Fibroblast of lung (primary cell): ENCODE results near the gene SF3B4. TPM values are rescaled to one million over a fixed set of nuclear protein-coding genes. Genes with fewer than 3 reads are reported as not detected.

Experiments used
- DNase-seq, 2 donors: peaks; one replicate each; pipeline versions ENCODE4 v3.0.0 to v3.0.0-alpha.2; 2010; ENCODE audit warnings: low read depth in 2 of 2
- H2AFZ ChIP-seq: 2 replicates; pipeline ENCODE4 v1.5.1; 2012; ENCODE audit warnings: low read length, control low read depth, inconsistent platforms
- H3K27ac ChIP-seq: 2 replicates; pipeline ENCODE4 v1.5.1; 2011; ENCODE audit warnings: low read length, control low read depth; ENCODE audit not compliant: insufficient read depth
- H3K27me3 ChIP-seq: 2 replicates; pipeline ENCODE4 v1.5.1; 2011; ENCODE audit warnings: mild to moderate bottlenecking, low read length; ENCODE audit not compliant: control insufficient read depth, insufficient read depth
- H3K36me3 ChIP-seq: 2 replicates; pipeline ENCODE4 v1.5.1; 2011; ENCODE audit warnings: low read length; ENCODE audit not compliant: control insufficient read depth, insufficient read depth
- H3K4me1 ChIP-seq: 2 replicates; pipeline ENCODE4 v1.5.1; 2011; ENCODE audit warnings: low read length; ENCODE audit not compliant: control insufficient read depth, insufficient read depth; ENCODE audit errors: extremely low read depth
- H3K4me2 ChIP-seq: 2 replicates; pipeline ENCODE4 v1.5.1; 2011; ENCODE audit warnings: low read length, control low read depth; ENCODE audit not compliant: insufficient read depth; ENCODE audit errors: extremely low read depth
- H3K4me3 ChIP-seq, 4 experiments: fragments of 200-600 bp in 1 of 4; sonication (generic) in 1 of 4; replicated peaks in 1 of 4; 2 replicates each; pipeline ENCODE4 v1.5.1; 2011 to 2016; ENCODE audit warnings: low read length in 4 of 4, low read depth in 3 of 4, mild to moderate bottlenecking in 3 of 4, control low read depth in 2 of 4, inconsistent platforms in 1 of 4, mixed read lengths in 1 of 4; ENCODE audit not compliant: insufficient read depth in 1 of 4; ENCODE audit errors: control extremely low read depth in 1 of 4
- H3K79me2 ChIP-seq: 2 replicates; pipeline ENCODE4 v1.5.1; 2012; ENCODE audit warnings: mild to moderate bottlenecking, low read length, inconsistent platforms; ENCODE audit not compliant: control insufficient read depth, insufficient read depth
- H3K9ac ChIP-seq: 2 replicates; pipeline ENCODE4 v1.5.1; 2011; ENCODE audit warnings: mild to moderate bottlenecking, low read length, control low read depth; ENCODE audit not compliant: insufficient read depth
- H3K9me3 ChIP-seq: 2 replicates; pipeline ENCODE4 v1.5.1; 2012; ENCODE audit warnings: low read depth, low read length; ENCODE audit not compliant: control insufficient read depth, insufficient read depth
- H4K20me1 ChIP-seq: 2 replicates; pipeline ENCODE4 v1.5.1; 2011; ENCODE audit warnings: low read length; ENCODE audit not compliant: control insufficient read depth, insufficient read depth; ENCODE audit errors: extremely low read depth
- EZH2 ChIP-seq: IDR thresholded peaks from 2 replicates; pipeline ENCODE4 v1.5.1; 2012; ENCODE audit warnings: low read length, control low read depth, mild to moderate bottlenecking; ENCODE audit errors: missing control alignments
- polyA plus RNA-seq, 2 donors: library from polyadenylated mRNA; depleted of rRNA in 1 of 2; stranded (reverse) in 1 of 2; unstranded in 1 of 2; fragments of >200 nt; gene quantifications; 2 replicates each; pipeline ENCODE4 v1.2.1, GENCODE V29; 2011 to 2012; ENCODE audit warnings: missing spikeins in 1 of 2
- total RNA-seq: library from RNA; depleted of rRNA; stranded (reverse); fragments of >200 nt; gene quantifications from 2 replicates; pipeline ENCODE4 v1.2.1, GENCODE V29; 2014
- TF ChIP-seq, protein P1 (sequence below), 2 donors: IDR thresholded peaks in 1 of 2; conservative IDR thresholded peaks in 1 of 2; 1 replicate in 1 of 2; 2 replicates in 1 of 2; pipeline ENCODE4 v1.5.1; 2011 to 2012; ENCODE audit warnings: low read length in 2 of 2, control low read depth in 1 of 2, inconsistent platforms in 1 of 2, low read depth in 1 of 2, mild to moderate bottlenecking in 1 of 2

Gene SF3B4
- total and polyA plus RNA-seq, 2 donors (not counting 1 experiment from before 2014, with no cell fraction given), result 9.9 to 29.9 TPM

DNA sequence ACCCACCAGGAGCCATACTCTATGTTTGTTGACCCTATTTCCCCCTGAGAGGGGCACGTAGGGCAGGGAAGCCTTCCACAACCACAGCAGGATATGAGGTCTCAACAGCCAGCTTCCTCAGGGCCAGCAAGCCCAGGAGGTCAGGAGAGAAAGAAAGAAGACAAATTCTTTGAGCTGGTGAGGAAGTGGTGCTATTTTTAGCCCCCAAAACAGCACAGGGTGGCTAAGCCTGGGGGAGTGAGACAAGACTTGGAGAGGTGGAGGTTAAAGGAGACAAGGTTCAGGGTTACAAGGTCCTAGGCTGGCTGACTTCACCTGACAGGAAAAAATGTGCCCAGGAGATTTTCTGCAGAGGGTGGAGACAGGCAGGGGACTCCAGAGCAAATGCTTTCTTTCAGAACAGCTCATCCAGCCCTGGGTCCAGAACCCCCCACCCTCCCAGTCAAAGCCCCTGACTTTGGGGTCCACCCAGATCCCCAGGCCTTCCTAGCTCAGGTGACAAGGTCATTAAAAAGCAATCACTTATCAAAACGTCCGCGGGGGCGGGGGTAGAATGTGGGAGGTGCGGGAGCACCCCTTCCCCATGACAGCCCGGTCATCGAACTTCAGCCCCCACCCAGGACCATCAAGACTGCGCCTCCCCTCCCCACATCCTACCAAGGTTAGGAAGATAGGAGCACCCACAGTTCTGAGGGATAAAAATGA, 11.3 kb downstream of the SF3B4 start:
- H3K36me3 ChIP-seq, result peaks cover 4% of the 10 kb centered on the region
- H3K27ac ChIP-seq, result no peak overlapping the region
- H4K20me1 ChIP-seq, result no peaks in the 10 kb centered on the region
- no peak for DNase-seq
- H3K27me3 ChIP-seq, result no peaks in the 10 kb centered on the region
- H3K4me1 ChIP-seq, result peaks cover 4% of the 10 kb centered on the region
- peak overlapping the region; percentile 81 for H3K4me2 ChIP-seq
- H2AFZ ChIP-seq, result no peak overlapping the region
- no peaks in the 10 kb centered on the region for H3K79me2 ChIP-seq
- TF ChIP-seq, protein P1, sequence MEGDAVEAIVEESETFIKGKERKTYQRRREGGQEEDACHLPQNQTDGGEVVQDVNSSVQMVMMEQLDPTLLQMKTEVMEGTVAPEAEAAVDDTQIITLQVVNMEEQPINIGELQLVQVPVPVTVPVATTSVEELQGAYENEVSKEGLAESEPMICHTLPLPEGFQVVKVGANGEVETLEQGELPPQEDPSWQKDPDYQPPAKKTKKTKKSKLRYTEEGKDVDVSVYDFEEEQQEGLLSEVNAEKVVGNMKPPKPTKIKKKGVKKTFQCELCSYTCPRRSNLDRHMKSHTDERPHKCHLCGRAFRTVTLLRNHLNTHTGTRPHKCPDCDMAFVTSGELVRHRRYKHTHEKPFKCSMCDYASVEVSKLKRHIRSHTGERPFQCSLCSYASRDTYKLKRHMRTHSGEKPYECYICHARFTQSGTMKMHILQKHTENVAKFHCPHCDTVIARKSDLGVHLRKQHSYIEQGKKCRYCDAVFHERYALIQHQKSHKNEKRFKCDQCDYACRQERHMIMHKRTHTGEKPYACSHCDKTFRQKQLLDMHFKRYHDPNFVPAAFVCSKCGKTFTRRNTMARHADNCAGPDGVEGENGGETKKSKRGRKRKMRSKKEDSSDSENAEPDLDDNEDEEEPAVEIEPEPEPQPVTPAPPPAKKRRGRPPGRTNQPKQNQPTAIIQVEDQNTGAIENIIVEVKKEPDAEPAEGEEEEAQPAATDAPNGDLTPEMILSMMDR (conservative IDR thresholded peaks at IDR 0.05 in 1 of 2, IDR thresholded peaks at IDR 0.05 in 1 of 2; ENCODE audit: low read depth in 1 of 2, low read length in 2 of 2), result no peak
- TF ChIP-seq EZH2, result no peak
- H3K9ac ChIP-seq, result peak overlapping the region; percentile 13
- H3K4me3 ChIP-seq, result peak overlapping the region; percentile 73 to 87 (median 82)
- H3K9me3 ChIP-seq, result no peaks in the 10 kb centered on the region

DNA sequence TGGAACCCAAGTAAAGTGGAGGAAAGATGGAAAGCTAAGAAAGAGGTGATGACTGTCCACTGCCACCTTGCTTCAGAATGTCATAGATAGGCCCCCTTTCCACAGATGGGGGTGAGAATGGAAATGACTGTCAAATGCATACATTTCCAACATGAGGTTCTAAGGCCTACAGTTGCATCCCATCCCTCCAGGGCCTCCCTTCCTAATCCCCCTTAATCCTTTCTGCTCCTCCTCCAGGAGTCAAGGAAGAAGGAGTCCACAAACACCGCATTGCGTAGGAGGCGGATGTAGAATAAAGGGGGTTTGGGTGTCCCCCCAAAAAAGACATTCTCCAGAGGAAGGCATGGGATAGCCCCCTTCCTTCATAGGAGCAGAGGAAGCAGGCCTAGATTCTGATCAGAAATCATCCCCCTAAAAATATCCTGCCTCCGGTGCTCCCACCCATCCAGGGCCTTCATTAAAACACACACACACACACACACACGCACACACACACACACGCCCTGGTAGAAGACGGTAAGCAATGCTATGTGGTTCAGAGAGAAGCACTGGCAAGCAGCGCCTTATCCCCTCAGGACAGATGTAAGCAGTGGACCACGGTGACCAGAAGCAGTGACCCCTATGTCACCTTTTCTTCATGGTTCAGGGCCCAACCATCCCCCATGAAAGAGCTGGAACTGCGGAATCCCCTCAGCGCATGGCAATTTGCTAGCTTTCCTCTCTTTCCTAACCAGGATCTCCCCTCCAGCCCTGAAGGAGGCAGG, 12.0 kb downstream of the SF3B4 start:
- Histone ChIP-seq H3K9me3 (no peaks in the 10 kb centered on the region), H3K4me1 (peaks cover 4% of the 10 kb centered on the region), H3K27ac (no peak overlapping the region), H3K9ac (no peak overlapping the region), H3K79me2 (no peaks in the 10 kb centered on the region), H3K4me3 (peak overlapping the region in 1 of 4 experiments; percentile 85), H4K20me1 (no peaks in the 10 kb centered on the region), H3K4me2 (peak overlapping the region; percentile 2), H3K27me3 (no peaks in the 10 kb centered on the region), H3K36me3 (peaks cover 4% of the 10 kb centered on the region), H2AFZ (no peak overlapping the region)
- TF ChIP-seq, protein P1 (conservative IDR thresholded peaks at IDR 0.05 in 1 of 2, IDR thresholded peaks at IDR 0.05 in 1 of 2; ENCODE audit: low read depth in 1 of 2, low read length in 2 of 2), result no peak
- no peak for TF ChIP-seq EZH2
- no peak for DNase-seq

DNA sequence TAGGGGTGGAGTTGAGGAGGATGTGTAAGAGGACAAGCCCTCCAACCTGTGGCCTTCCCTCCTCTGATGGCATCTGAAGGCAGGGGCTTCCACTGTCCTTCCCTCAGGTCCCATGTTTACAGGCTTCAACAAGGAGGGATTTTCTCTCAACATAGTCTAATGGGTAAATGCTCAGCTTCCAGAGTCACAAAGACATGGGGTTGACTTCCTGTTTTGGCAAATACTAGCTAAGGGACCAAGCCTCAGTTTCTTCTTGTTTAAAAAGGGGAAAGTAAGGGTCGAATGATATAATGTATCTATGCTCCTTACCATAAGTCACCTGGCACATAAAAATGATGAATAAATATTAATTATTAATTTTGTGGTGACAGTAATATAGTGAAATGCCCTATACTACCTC, 13.1 kb downstream of the SF3B4 start:
- no peak overlapping the region for H3K4me3 ChIP-seq
- no peak overlapping the region for H2AFZ ChIP-seq
- H3K4me2 ChIP-seq, result no peak overlapping the region
- H3K79me2 ChIP-seq, result no peaks in the 10 kb centered on the region
- H3K9ac ChIP-seq, result no peak overlapping the region
- H3K36me3 ChIP-seq, result peaks cover 5% of the 10 kb centered on the region
- no peaks in the 10 kb centered on the region for H3K9me3 ChIP-seq
- TF ChIP-seq, protein P1 (conservative IDR thresholded peaks at IDR 0.05 in 1 of 2, IDR thresholded peaks at IDR 0.05 in 1 of 2; ENCODE audit: low read depth in 1 of 2, low read length in 2 of 2), result no peak
- TF ChIP-seq EZH2, result no peak
- H4K20me1 ChIP-seq, result no peaks in the 10 kb centered on the region
- H3K4me1 ChIP-seq, result peaks cover 4% of the 10 kb centered on the region
- no peak for DNase-seq
- H3K27me3 ChIP-seq, result no peaks in the 10 kb centered on the region
- no peak overlapping the region for H3K27ac ChIP-seq
